Measurements from ENCODE around the gene SELL.
A peak's percentile ranks its signal among the peaks of the same experiment; 100 is the strongest.
"Not testable (repeated sequence)": the region's sequence is repeated elsewhere in the genome, so short reads cannot be mapped to it uniquely, and the experiment has no call there.

The SELL gene

DNA sequence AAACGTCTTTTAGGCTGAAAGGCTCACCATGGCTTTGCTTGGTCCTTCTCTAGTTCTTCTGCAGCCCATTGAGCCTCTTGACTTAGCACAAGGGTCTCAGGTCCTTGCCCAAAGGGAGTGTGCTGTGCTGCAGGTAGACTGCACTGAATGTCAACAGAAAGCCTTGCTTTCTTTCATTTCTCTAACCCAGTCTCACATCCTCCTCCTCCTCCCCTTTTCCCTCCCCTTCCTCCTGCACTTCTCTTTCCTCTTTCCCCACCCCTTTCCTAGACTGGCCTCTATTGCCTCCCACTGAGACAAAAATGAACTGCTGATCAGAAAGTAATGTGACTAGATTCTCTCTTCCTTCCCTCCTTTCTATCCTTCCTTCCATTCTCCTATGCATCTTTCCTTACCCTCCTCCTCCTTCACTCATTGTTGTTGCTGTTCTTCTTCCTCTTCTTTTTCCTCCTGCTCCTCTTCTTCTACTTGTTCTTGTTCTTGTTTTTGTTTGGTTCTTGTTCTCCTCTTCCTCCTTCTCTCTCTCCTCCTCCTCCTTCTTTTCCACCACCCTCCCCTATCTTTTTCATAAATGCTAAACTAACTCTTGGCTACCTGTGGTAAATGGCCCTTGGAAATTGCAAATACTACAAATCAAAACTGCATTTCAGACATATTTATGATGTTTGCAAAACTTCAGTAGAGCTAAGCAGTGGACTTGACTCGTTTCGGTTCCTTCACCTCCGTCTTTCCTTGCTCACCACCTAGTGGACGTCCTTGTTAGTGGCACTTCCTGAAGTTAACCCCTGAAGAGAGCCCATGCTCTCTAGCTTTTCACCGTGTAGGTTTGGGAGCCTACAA is at the start of gene SELL:
Gene SELL (minus strand): TSS at position 152 of the 840 bp plus-strand sequence. CDS start 122 bp downstream, at position 30.
- in situ Hi-C loops (cut with HindIII; ENCODE audit: low pct_ligation_motif_present, low pct_unique_long_range_greater_than_20kb, low sequenced_read_pairs): no loop called here
- DNase-seq: peak; percentile 82

DNA sequence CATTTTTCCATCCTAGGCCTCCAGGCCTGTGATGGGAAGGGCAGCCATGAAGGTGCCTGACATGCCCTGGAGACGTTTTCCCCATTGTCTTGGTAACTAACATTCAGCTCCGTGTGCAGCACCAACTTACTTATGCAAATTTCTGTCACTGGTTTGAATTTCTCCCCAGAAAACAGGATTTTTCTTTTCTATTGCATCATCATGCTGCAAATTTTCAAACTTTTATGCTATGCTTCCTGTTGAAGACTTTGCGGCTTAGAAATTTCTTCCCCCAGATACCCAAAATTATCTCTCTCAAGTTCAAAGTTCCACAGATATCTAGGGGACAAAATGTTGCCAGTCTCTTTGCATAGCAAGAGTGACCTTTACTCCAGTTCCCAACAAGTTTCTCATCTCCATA is 47.6 kb upstream of the SELL start:
- in situ Hi-C loops (cut with HindIII; ENCODE audit: low pct_ligation_motif_present, low pct_unique_long_range_greater_than_20kb, low sequenced_read_pairs): no loop called here

DNA sequence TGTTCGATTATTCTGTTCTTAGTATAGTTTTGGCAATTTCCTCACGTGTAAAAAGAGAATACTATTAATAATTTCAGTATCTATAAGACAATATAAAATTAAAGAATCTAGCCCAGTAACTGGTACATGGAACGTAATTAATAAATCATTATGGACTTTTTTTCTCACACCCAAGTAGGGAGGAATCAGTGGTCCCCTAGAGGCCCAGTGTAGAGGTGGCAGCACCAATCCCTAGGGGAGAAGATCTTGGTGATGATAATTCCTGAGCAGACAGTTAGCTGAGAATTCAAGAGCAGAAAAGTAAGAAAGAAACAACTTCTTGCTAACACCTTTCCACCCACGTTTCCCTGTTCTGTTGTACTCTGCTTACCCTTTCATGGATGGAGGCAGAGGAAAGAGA is 42.1 kb upstream of the SELL start:
- in situ Hi-C loops (cut with HindIII; ENCODE audit: low pct_ligation_motif_present, low pct_unique_long_range_greater_than_20kb, low sequenced_read_pairs): no loop called here
- DNase-seq: no peak

More for the DNA sequence above, 47.6 kb upstream of the SELL start:
- no peak for DNase-seq

DNA sequence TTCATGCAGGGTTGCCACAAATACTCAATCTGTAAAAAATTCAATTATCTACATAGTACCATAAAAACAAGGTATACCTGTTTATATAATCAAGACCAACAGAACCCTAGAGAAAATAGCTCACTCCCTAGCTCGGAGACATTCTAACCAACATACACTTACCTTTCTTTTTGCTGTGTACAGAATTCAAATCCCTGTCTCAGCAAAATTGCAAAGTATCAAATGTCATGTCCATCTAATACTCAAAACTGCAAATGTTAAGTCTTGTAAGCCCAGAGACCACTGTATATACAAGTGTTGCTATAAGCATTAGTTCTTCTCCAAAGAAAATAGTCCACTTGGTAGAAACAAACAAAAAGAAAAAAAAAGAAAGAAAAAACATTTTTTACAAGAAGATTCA is 38.6 kb upstream of the SELL start:
- DNase-seq: no peak
- in situ Hi-C loops (cut with HindIII; ENCODE audit: low pct_ligation_motif_present, low pct_unique_long_range_greater_than_20kb, low sequenced_read_pairs): no loop called here

DNA sequence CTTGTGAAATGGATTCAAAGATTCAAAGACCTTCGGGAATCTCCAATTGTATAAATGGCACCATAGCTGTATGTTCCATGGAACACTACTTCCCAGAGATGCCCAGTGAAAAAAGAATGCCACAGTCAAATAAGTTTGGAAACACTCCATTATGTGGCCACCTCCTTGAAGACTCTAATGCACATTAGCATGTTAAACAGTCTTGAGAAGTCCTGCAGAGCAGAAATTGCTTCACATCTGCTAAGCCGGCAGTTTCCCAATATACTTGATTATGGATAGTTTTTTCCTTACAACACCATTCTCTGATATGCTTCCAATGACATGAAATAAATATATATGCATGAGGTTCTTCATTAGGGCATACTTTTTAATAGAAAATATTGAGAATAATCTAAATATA is 35.1 kb upstream of the SELL start:
- in situ Hi-C loops (cut with HindIII; ENCODE audit: low pct_ligation_motif_present, low pct_unique_long_range_greater_than_20kb, low sequenced_read_pairs): no loop called here
- no peak for DNase-seq

DNA sequence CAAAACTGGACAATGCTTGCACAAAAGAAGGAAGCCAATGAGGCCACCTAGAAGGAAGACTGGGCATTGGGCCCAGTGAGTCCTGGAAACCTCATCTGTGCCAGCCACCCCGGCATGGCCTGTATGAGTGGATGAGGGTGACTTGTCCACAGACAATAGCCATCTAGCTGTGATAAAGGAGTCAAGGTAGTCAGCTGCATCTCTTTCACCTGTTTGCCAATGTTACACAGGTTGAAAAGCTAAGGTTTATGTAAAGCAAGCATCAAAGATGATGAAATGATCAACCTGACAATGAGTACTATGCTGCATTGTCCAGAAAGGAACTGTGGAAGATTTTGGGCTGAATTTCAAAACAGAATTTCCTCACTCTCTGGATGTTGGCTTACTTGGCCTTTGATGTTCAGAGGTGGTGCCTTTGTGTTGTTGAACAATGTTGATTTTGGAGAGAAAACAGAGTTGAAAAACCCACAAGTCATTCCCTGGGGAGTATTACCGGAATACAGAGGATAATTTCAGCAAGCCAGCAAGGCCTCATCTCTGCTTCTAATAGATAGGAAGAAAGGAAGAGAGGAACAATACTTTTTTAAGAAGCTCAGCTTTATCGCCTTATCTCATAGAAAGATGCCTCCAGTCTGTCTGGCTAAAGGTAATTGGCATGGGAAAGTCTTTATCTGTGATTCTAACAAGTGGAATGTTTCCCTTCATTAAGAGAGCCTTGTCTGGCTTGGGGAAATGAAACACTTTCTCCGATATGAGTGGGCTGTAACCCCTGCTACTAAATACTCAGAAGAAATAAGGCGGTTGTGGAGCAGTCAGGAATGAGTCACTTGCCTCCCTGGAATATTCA is 33.8 kb upstream of the SELL start:
- in situ Hi-C loops (cut with HindIII; ENCODE audit: low pct_ligation_motif_present, low pct_unique_long_range_greater_than_20kb, low sequenced_read_pairs): no loop called here
- DNase-seq: no peak

DNA sequence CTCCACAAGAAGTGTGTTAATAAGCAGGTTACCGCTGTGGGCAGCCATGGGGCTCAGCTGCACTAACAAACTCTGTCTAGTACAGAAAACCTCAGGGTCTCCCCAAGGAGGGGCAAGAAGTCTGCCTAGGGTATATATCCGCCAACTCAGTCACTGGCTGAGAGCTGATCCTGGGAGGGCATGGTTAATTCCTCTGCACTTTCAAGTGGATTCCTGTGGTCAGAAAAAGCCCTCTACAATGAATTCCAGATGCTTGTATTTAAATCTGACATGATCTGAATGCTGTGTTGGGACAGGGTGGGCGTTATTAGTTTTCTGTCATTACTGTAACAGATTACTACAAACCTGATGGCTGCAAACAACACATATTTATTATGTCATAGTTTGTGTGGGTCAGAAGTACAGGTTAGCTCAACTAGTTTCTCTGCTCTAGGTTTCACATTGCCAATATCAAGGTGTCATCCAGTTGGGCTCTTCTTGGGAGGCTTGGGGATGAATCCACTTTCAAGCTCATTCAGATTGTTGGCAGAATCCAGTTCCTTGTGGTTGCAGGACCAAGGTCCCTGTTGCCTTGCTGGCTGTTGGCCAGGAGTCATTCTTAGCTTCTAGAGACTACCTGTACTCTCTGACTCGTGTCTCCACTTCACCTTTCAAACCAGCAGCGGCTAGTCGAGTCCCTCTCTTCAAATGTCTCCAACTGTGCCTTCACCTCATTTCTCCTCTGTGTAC is 30.4 kb upstream of the SELL start:
- DNase-seq: peak; percentile 73
- in situ Hi-C loops (cut with HindIII; ENCODE audit: low pct_ligation_motif_present, low pct_unique_long_range_greater_than_20kb, low sequenced_read_pairs): no loop called here

DNA sequence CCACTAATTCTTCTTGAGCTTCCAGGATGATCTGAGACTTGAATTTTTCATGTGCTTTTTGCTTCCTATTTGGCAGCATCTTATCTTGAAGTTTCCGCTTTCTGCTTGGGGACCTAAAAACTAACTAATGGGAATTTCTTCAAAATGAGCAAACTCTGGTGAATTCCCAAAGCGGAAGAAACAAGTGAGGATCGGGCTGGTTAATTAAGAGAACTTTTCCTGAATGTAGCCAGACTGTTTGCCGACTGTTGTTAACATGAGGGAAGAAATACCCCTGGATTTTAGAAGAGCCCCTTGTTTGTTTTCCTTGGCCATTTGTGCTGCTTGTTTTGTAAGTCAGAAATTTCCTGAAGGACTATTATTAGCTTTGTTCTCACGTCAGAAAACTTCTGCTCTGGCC is 28.6 kb upstream of the SELL start:
- no peak for DNase-seq
- in situ Hi-C loops (cut with HindIII; ENCODE audit: low pct_ligation_motif_present, low pct_unique_long_range_greater_than_20kb, low sequenced_read_pairs): no loop called here

DNA sequence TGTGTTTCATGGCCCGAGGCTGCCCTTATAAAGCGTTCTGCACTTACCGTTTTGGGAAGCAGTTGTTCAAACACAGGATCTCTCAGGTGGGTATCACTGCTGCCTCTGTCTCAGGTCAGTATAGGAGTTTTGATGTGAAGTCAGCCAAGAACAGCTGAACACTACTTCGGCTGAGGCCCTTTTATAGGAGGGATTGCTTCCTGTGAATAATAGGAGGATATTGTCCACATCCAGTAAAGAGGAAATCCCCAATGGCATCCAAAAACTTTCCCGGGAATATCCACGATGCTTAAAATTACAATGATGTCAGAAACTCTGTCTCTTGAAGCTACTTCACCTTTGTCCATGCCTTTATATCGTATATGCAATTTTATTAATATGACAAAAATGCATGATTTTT is 22.5 kb upstream of the SELL start, which contains the start of gene SELE:
Gene SELE (minus strand): TSS at position 156 of the 400 bp plus-strand sequence. CDS start 467 bp downstream, outside the sequence.
- in situ Hi-C loops (cut with HindIII; ENCODE audit: low pct_ligation_motif_present, low pct_unique_long_range_greater_than_20kb, low sequenced_read_pairs): no loop called here
- DNase-seq: no peak

DNA sequence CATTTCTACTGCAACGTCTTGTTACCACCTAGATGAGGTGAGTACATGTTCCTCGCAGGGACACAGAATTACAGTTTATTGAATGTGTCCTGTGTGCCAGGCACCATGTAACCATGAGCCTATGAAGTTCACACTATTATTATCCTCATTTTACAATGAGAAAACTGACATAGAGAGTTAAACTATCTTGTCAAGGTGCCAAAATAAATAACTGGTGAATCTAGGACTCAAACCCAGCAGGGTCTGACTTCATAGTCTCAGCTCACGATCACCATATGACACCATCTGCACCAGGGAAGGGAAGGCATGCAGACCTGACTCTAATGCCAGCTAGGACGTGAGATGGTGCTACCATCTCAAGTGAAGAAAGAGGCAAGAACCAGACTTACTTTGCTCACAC is 20.0 kb upstream of the SELL start:
- DNase-seq: no peak
- in situ Hi-C loops (cut with HindIII; ENCODE audit: low pct_ligation_motif_present, low pct_unique_long_range_greater_than_20kb, low sequenced_read_pairs): no loop called here

DNA sequence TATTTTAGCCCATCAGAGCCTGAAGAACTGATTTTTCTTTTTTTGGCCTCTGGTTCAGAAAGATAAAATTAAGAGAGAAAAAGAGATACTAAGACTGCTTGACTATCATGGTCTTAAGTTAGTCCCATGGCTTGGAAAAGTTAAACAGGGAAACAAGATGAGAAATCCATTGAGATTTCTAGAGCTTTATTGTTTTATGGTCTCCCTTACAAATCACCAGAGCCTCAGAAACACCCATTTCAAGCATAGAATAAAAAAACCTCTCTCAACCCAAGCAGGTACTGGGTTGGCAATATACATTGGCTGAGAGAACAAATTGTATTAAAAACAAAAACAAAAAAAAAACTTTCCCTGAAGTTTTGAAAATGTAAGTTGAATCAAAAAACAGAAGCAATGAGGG is 18.6 kb upstream of the SELL start:
- no peak for DNase-seq
- in situ Hi-C loops (cut with HindIII; ENCODE audit: low pct_ligation_motif_present, low pct_unique_long_range_greater_than_20kb, low sequenced_read_pairs): no loop called here

DNA sequence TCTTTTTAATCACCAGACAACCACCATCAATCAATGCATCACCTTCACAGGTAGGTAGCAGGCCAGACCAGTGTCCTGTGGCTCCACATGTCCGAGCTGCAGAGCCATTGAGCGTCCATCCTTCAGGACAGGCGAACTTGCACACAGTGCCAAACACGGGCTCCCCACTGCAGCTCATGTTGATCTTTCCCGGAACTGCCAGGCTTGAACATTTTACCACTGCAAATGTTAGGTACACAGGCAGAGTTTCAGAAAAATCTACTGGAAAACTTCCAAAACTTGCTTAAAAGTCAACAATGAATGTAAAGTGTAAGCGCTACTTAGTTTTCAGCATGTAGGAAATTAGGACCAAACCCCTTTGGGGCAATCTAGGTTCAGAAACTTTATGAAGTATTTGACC is 15.9 kb upstream of the SELL start:
- no peak for DNase-seq
- in situ Hi-C loops (cut with HindIII; ENCODE audit: low pct_ligation_motif_present, low pct_unique_long_range_greater_than_20kb, low sequenced_read_pairs): no loop called here

DNA sequence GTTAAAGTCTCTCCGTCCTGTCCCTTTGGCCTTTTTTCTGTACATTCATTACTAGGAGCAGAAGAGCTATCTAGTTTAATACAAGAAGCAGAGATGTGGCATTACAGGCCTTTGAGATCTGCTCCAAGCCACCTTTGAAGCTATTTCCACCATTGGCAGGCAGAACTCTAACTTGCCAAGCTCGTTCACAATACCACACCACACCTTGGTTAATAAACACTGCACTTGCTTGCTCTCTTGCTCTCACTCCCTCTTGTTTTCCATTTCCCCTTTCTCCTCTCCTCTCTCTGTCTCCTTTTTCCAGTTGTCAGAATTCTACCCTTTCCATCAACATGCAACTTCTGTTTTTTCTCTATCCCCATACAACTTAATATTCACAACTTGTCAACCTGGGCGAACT is 15.4 kb upstream of the SELL start:
- no peak for DNase-seq
- in situ Hi-C loops (cut with HindIII; ENCODE audit: low pct_ligation_motif_present, low pct_unique_long_range_greater_than_20kb, low sequenced_read_pairs): no loop called here

DNA sequence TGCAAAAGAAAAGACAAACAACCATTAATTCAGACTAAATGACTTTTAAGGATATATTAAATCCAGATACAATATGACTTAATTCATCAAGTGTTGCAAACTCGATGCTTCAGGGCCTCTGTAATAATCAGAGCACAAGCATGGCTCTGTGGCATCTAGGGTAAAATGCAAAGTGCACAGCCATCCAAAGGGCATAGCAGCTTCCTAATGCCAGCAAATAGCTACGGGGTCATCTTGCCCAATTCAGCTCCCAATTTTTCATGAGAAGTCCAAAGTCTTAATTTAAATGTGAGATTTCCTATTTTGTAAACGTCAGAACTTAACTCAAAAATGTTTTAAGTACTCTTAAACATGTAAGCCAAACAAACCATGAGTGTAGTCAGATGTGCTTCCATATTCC is 14.5 kb upstream of the SELL start:
- DNase-seq: no peak
- in situ Hi-C loops (cut with HindIII; ENCODE audit: low pct_ligation_motif_present, low pct_unique_long_range_greater_than_20kb, low sequenced_read_pairs): no loop called here

DNA sequence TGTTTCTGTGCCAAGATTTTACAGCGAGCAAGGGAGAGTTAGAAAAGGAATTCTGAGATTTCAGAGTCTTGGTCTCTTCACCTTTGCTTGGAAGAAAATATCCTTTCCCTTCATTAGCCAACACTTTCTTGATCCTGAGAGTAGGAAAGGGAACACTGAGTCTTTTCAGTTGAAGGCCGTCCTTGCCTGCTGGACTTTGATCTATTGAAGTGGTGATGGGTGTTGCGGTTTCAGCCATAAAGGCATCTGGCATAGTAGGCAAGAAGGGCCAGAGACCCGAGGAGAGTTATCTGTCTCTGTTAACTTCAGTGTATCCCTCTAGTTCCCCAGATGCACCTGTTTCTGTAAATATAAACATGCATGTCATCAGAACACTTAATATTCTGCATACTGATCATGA is 12.7 kb upstream of the SELL start:
- in situ Hi-C loops (cut with HindIII; ENCODE audit: low pct_ligation_motif_present, low pct_unique_long_range_greater_than_20kb, low sequenced_read_pairs): no loop called here
- no peak for DNase-seq

DNA sequence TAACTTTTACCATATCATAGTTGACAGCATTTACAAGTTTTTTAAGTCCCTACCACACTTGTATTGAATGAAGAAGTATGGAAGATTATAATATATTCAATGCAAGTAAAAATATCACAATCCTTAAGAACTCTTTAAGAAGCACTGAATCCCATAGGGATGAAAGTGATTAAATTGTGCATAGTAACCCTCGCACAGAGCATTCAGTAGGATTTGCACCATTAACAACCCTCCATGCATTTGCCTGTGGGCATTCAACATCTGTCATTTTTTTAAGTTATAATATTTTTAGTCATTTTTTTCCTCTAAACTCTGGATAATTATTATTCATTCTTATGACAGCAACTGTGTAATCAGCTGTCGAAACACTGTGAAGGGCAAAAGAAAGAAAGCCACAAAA is 12.3 kb upstream of the SELL start:
- DNase-seq: no peak

DNA sequence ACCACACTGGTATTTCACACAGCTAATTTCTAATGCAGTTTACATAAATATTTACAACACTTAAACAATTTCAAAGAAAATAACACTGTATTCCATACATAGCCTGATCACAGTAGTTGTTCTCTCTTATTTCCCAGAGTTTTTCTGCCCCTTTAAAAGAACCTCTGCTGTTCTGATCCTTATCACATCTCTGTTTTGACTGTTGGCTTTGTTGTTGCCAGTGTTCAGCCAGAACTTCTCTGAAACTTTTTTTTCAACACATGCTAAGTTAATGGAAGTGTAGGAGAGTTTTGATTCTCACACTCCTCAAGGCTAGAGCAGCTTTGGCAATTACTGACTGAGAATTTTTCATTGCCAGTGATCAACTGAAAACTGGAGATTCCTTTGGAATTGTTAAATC is 11.4 kb upstream of the SELL start:
- DNase-seq: no peak
- in situ Hi-C loops (cut with HindIII; ENCODE audit: low pct_ligation_motif_present, low pct_unique_long_range_greater_than_20kb, low sequenced_read_pairs): no loop called here

More for the DNA sequence above, 12.3 kb upstream of the SELL start:
- in situ Hi-C loops (cut with HindIII; ENCODE audit: low pct_ligation_motif_present, low pct_unique_long_range_greater_than_20kb, low sequenced_read_pairs): no loop called here

DNA sequence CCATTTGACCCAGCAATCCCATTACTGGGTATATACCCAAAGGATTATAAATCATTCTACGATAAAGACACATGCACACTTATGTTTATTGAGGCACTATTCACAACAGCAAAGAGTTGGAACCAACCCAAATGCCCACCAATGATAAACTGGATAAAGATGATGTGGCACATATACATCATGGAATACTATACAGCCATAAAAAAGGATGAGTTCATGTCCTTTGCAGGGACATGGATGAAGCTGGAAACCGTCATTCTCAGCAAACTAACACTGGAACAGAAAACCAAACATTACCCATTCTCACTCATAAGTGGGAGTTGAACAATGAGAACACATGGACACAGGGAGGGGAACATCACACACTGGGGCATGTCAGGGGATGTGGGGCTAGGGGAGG is 3.7 kb upstream of the SELL start:
- DNase-seq; in situ Hi-C loops (cut with HindIII; ENCODE audit: low pct_ligation_motif_present, low pct_unique_long_range_greater_than_20kb, low sequenced_read_pairs): not testable (repeated sequence)

DNA sequence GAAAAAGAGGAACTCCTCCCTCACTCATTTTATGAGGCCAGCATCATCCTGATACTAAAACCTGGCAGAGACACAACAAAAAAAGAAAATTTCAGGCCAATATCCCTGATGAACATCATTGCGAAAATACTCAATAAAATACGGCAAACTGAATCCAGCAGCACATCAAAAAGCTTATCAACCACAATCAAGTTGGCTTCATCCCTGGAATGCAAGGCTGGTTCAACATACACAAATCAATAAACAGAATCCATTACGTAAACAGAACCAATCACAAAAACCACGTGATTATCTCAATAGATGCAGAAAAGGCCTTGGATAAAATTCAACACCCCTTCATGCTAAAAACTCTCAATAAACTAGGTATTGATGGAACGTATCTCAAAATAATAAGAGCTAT is 1.7 kb upstream of the SELL start:
- DNase-seq; in situ Hi-C loops (cut with HindIII; ENCODE audit: low pct_ligation_motif_present, low pct_unique_long_range_greater_than_20kb, low sequenced_read_pairs): not testable (repeated sequence)

Data from ACHN (cell line).